H9 (cell line): ENCODE results near the gene KRTAP5-7. TPM values are rescaled to one million over a fixed set of nuclear protein-coding genes. Genes with fewer than 3 reads are reported as not detected.
A peak's percentile ranks its signal among the peaks of the same experiment; 100 is the strongest.

Experiments used
- DNase-seq: peaks from one replicate; pipeline ENCODE4 v3.0.0-alpha.2; 2017
- H2AFZ ChIP-seq: one replicate; pipeline ENCODE4 v1.6.1; 2013; ENCODE audit warnings: mild to moderate bottlenecking, low read length, control low read depth, moderate library complexity
- H2AK5ac ChIP-seq: 2 replicates; pipeline ENCODE4 v1.6.1; 2013; ENCODE audit warnings: low read length, control low read depth, mixed read lengths; ENCODE audit not compliant: insufficient read length
- H2BK120ac ChIP-seq: one replicate; pipeline ENCODE4 v1.6.1; 2013; ENCODE audit warnings: low read depth, mild to moderate bottlenecking, low read length, control low read depth, inconsistent platforms; ENCODE audit not compliant: poor library complexity, severe bottlenecking
- H2BK12ac ChIP-seq: 2 replicates; pipeline ENCODE4 v1.6.1; 2013; ENCODE audit warnings: low read length, control low read depth, mixed read lengths, low read depth; ENCODE audit not compliant: insufficient read length
- H2BK15ac ChIP-seq: 2 replicates; pipeline ENCODE4 v1.6.1; 2013; ENCODE audit warnings: low read depth, low read length, control low read depth
- H2BK20ac ChIP-seq: one replicate; pipeline ENCODE4 v1.6.1; 2013; ENCODE audit warnings: low read depth, mild to moderate bottlenecking, low read length, control low read depth, inconsistent platforms; ENCODE audit not compliant: poor library complexity, severe bottlenecking
- H2BK5ac ChIP-seq: 2 replicates; pipeline ENCODE4 v1.6.1; 2013; ENCODE audit warnings: low read length, control low read depth, mixed read lengths; ENCODE audit not compliant: insufficient read length
- H3K14ac ChIP-seq: 2 replicates; pipeline ENCODE4 v1.6.1; 2013; ENCODE audit warnings: low read length, control low read depth; ENCODE audit not compliant: insufficient read depth
- H3K18ac ChIP-seq: 2 replicates; pipeline ENCODE4 v1.6.1; 2013; ENCODE audit warnings: low read depth, mild to moderate bottlenecking, mixed read lengths, low read length, control low read depth; ENCODE audit not compliant: insufficient read length
- H3K23ac ChIP-seq: 2 replicates; pipeline ENCODE4 v1.6.1; 2013; ENCODE audit warnings: low read length, control low read depth, mixed read lengths, low read depth; ENCODE audit not compliant: insufficient read length
- H3K23me2 ChIP-seq: 2 replicates; pipeline ENCODE4 v1.6.1; 2013; ENCODE audit warnings: low read depth, mild to moderate bottlenecking, mixed read lengths, low read length, control low read depth; ENCODE audit not compliant: insufficient read length, poor library complexity, severe bottlenecking
- H3K27ac ChIP-seq: 2 replicates; pipeline ENCODE4 v1.5.1; 2013; ENCODE audit warnings: low read length, control low read depth, mixed read lengths, low read depth; ENCODE audit not compliant: insufficient read length
- H3K27me3 ChIP-seq: 2 replicates; pipeline ENCODE4 v1.6.1; 2013; ENCODE audit warnings: low read length, control low read depth, inconsistent platforms; ENCODE audit not compliant: insufficient read depth
- H3K4ac ChIP-seq: 2 replicates; pipeline ENCODE4 v1.6.1; 2013; ENCODE audit warnings: low read depth, mild to moderate bottlenecking, control low read depth, inconsistent platforms, low read length, moderate library complexity
- H3K4me1 ChIP-seq: 2 replicates; pipeline ENCODE4 v1.6.1; 2013; ENCODE audit warnings: low read length, control low read depth, inconsistent platforms; ENCODE audit not compliant: insufficient read depth
- H3K4me2 ChIP-seq: 2 replicates; pipeline ENCODE4 v1.6.1; 2013; ENCODE audit warnings: low read length, control low read depth, mixed read lengths; ENCODE audit not compliant: insufficient read length, insufficient read depth
- H3K56ac ChIP-seq: 2 replicates; pipeline ENCODE4 v1.6.1; 2013; ENCODE audit warnings: low read depth, mild to moderate bottlenecking, mixed read lengths, low read length, control low read depth; ENCODE audit not compliant: insufficient read length
- H3K79me1 ChIP-seq: 2 replicates; pipeline ENCODE4 v1.6.1; 2013; ENCODE audit warnings: low read depth, mild to moderate bottlenecking, moderate library complexity, low read length, control low read depth, inconsistent platforms; ENCODE audit not compliant: insufficient read depth, poor library complexity, severe bottlenecking
- H3K79me2 ChIP-seq: 2 replicates; pipeline ENCODE4 v1.6.1; 2013; ENCODE audit warnings: low read length, control low read depth, inconsistent platforms; ENCODE audit not compliant: insufficient read depth
- H3K9ac ChIP-seq: 2 replicates; pipeline ENCODE4 v1.6.1; 2013; ENCODE audit warnings: low read length, control low read depth, mixed read lengths; ENCODE audit not compliant: insufficient read length; ENCODE audit errors: extremely low read depth
- H3K9me3 ChIP-seq: one replicate; pipeline ENCODE4 v1.6.1; 2013; ENCODE audit warnings: low read depth, low read length, inconsistent platforms; ENCODE audit not compliant: control insufficient read depth
- H3T11ph ChIP-seq: one replicate; pipeline ENCODE4 v1.6.1; 2013; ENCODE audit warnings: mild to moderate bottlenecking, low read length, control low read depth, inconsistent platforms
- H4K20me1 ChIP-seq: one replicate; pipeline ENCODE4 v1.6.1; 2013; ENCODE audit not compliant: control insufficient read depth, insufficient read length, insufficient read depth
- H4K5ac ChIP-seq: 2 replicates; pipeline ENCODE4 v1.6.1; 2013; ENCODE audit warnings: low read depth, mild to moderate bottlenecking, mixed read lengths, low read length, control low read depth; ENCODE audit not compliant: insufficient read length
- H4K8ac ChIP-seq: replicated peaks from 2 replicates; pipeline ENCODE4 v1.6.1; 2013; ENCODE audit warnings: low read length, control low read depth, mixed read lengths, low read depth; ENCODE audit not compliant: insufficient read length
- H4K91ac ChIP-seq: 2 replicates; pipeline ENCODE4 v1.6.1; 2013; ENCODE audit warnings: low read depth, mild to moderate bottlenecking, moderate library complexity, mixed read lengths, low read length, control low read depth; ENCODE audit not compliant: insufficient read length
- H3K27ac Mint-ChIP-seq, 3 experiments: 2 replicates in 2 of 3; 3 replicates in 1 of 3; pipeline ENCODE4 v1.8.0; 2020 to 2021; ENCODE audit warnings: mixed read lengths in 3 of 3, mild to moderate bottlenecking in 1 of 3, moderate library complexity in 1 of 3
- H3K27me3 Mint-ChIP-seq: 2 replicates; pipeline ENCODE4 v1.8.0; 2021; ENCODE audit warnings: low read depth, mild to moderate bottlenecking, moderate library complexity, mixed read lengths
- H3K36me3 Mint-ChIP-seq, 3 experiments: 2 replicates in 2 of 3; 3 replicates in 1 of 3; pipeline ENCODE4 v1.8.0; 2020 to 2021; ENCODE audit warnings: low read depth in 3 of 3, mixed read lengths in 3 of 3; ENCODE audit not compliant: insufficient read depth in 1 of 3
- H3K4me1 Mint-ChIP-seq, 2 experiments: 2 replicates each; pipeline ENCODE4 v1.8.0; 2020; ENCODE audit warnings: mixed read lengths in 2 of 2
- H3K4me3 Mint-ChIP-seq, 2 experiments: 2 replicates in 1 of 2; 3 replicates in 1 of 2; pipeline ENCODE4 v1.8.0; 2020 to 2021; ENCODE audit warnings: mild to moderate bottlenecking in 2 of 2, mixed read lengths in 2 of 2, moderate library complexity in 1 of 2
- H3K9me3 Mint-ChIP-seq, 2 experiments: 2 replicates in 1 of 2; 3 replicates in 1 of 2; pipeline ENCODE4 v1.8.0; 2020; ENCODE audit warnings: mild to moderate bottlenecking in 2 of 2, mixed read lengths in 2 of 2, moderate library complexity in 1 of 2
- WGBS: extraction: QIAGEN DNeasy Blood & Tissue Kit; methylation state at CpG from one replicate; pipeline ENCODE4 v1.1.7; 2013; ENCODE audit warnings: missing lambda C conversion rate, low lambda C conversion rate, mixed read lengths; ENCODE audit not compliant: insufficient read length; ENCODE audit errors: extremely low coverage; 5-methylcytosine and 5-hydroxymethylcytosine counted together
- total RNA-seq: library from RNA; stranded (reverse); gene quantifications from 2 replicates; pipeline ENCODE4 v1.2.1, GENCODE V29; 2021
- TF ChIP-seq, protein P1 (sequence below): fragments of 200-600 bp; sonication (generic); conservative IDR thresholded peaks from 3 replicates; pipeline ENCODE4 v1.8.0; 2021; ENCODE audit warnings: antibody characterized with exemption, mild to moderate bottlenecking

Gene KRTAP5-7
- total RNA-seq, 1 experiment from 2014 or later: not detected

DNA sequence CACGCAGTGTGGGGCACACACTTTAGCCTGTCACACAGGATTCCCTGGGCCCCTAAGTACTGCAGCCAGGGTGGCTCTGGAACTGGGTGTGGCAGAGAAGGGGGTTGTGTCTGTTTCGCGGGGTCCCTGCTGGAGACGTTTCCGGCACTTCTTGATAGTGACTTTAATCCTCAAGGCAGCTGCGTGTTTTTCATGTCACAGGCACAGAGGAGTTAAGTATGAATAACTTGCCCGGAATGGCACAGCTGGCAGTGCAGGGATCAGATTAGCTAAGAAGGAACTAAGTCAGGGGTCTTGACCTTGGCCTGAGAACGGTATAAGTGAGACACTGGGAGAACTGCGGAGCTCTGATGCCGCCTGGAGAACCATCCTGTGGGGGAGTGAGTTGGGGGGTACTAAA lies 7.5 kb upstream of the KRTAP5-7 start:
- Histone ChIP-seq H3K23me2 (no peaks in the 10 kb centered on the region), H3K9me3 (no peaks in the 10 kb centered on the region), H4K5ac (no peak overlapping the region), H3K4me1 (no peaks in the 10 kb centered on the region), H3K79me2 (no peaks in the 10 kb centered on the region), H2BK12ac (no peak overlapping the region), H3T11ph (no peak overlapping the region), H4K8ac (no peak overlapping the region), H3K27me3 (no peaks in the 10 kb centered on the region), H3K23ac (no peak overlapping the region), H3K56ac (no peak overlapping the region), H3K14ac (no peak overlapping the region), H2BK15ac (no peak overlapping the region), H3K9ac (no peak overlapping the region), H2AK5ac (no peak overlapping the region), H3K18ac (no peak overlapping the region), H3K27ac (no peak overlapping the region), H4K20me1 (no peaks in the 10 kb centered on the region), H2BK120ac (no peak overlapping the region), H2BK5ac (no peak overlapping the region), H4K91ac (no peak overlapping the region), H2AFZ (no peak overlapping the region), H3K4me2 (no peak overlapping the region), H3K4ac (no peak overlapping the region), H3K79me1 (no peaks in the 10 kb centered on the region), H2BK20ac (no peak overlapping the region)
- Mint-ChIP-seq H3K9me3 (peaks cover 0 to 4% of the 10 kb centered on the region in 2 experiments; a peak in 1 of 5 replicates), H3K27ac (peak overlapping the region in 1 of 3 experiments; percentile 52; a peak in 1 of 7 replicates), H3K4me3 (no peak overlapping the region), H3K4me1 (no peaks in the 10 kb centered on the region), H3K36me3 (no peaks in the 10 kb centered on the region), H3K27me3 (no peaks in the 10 kb centered on the region)
- no peak for DNase-seq
- WGBS: no CpG with 5 or more reads among the region's 10 CpGs
- TF ChIP-seq, protein P1, sequence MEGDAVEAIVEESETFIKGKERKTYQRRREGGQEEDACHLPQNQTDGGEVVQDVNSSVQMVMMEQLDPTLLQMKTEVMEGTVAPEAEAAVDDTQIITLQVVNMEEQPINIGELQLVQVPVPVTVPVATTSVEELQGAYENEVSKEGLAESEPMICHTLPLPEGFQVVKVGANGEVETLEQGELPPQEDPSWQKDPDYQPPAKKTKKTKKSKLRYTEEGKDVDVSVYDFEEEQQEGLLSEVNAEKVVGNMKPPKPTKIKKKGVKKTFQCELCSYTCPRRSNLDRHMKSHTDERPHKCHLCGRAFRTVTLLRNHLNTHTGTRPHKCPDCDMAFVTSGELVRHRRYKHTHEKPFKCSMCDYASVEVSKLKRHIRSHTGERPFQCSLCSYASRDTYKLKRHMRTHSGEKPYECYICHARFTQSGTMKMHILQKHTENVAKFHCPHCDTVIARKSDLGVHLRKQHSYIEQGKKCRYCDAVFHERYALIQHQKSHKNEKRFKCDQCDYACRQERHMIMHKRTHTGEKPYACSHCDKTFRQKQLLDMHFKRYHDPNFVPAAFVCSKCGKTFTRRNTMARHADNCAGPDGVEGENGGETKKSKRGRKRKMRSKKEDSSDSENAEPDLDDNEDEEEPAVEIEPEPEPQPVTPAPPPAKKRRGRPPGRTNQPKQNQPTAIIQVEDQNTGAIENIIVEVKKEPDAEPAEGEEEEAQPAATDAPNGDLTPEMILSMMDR: no peak
